Tibial nerve (tissue), 4 donors: ENCODE results near the gene STAT5A.

ENCODE experiments used
- CTCF ChIP-seq, 5 experiments: fragments of 200-600 bp in 3 of 5; fragments of 450-650 bp in 2 of 5; sonication (generic) in 3 of 5; IDR thresholded peaks; one replicate each; pipeline ENCODE4 v1.5.1; 2016 to 2019; ENCODE audit warnings: antibody characterized with exemption in 5 of 5, mild to moderate bottlenecking in 3 of 5, moderate library complexity in 2 of 5
- EP300 ChIP-seq, 2 donors: sonication (generic); formaldehyde crosslinking; IDR thresholded peaks; one replicate each; pipeline ENCODE4 v1.6.1; 2017; ENCODE audit warnings: antibody characterized with exemption in 2 of 2, mild to moderate bottlenecking in 1 of 2
- POLR2A ChIP-seq, 2 donors: fragments of 450-650 bp; IDR thresholded peaks; one replicate each; pipeline ENCODE4 v1.6.1; 2017; ENCODE audit warnings: antibody characterized with exemption in 2 of 2, mild to moderate bottlenecking in 2 of 2, moderate library complexity in 2 of 2

GRCh38 chr17:42346481-42346880, 58.2 kb downstream of the STAT5A start:
- TF ChIP-seq CTCF (IDR thresholded peaks at IDR 0.05): no peak
- TF ChIP-seq EP300 (IDR thresholded peaks at IDR 0.05): no peak
- no peak for TF ChIP-seq POLR2A (IDR thresholded peaks at IDR 0.05)
